NCI-H446 (cell line): ENCODE results near the gene ACSM5.
"Not testable (repeated sequence)": the region's sequence is repeated elsewhere in the genome, so short reads cannot be mapped to it uniquely, and the experiment has no call there.

Source experiments
- DNase-seq, 2 experiments: peaks; one replicate each; lab custom pipeline; 2025; lab: John Stamatoyannopoulos, UW

The ACSM5 gene

DNA sequence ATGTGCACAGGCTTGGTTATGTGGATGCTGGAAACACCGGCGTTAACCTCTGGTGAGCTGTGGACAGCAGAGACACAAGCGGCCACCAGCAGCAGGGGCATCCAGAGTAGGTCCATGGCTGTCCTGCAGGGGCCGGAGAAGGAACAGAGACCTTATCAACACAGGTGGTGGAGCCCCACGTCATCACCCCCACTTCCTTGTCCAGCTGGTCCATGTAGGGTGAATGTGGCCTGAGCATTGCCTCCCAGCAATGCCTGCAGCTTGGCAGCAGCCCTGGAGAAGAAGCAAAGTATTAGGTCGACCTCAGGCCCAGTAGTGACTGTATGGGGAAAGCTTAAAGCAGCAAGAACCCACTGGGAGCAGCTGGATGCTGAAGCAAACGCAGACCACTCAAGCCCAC is 10.1 kb upstream of the ACSM5 start:
- no peak for DNase-seq

DNA sequence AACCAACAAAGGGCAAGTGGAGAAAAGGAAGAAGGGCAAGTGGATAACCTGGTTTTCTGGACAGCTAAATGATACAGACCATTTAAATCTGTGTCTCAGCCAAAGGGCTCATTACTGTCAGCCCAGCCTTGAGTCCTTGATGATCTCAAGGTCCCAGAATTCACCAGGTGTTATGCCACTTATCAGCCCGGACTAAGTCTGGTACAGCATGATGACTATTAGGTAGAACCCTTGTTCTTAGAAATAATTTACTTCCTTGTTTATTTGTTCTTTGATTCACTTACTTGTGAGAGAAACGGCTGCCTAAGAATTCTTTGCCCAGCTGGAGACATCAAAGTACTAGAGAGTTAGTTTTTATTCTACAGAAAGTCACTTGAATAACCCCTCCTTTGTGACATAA is 8.3 kb upstream of the ACSM5 start:
- no peak for DNase-seq

DNA sequence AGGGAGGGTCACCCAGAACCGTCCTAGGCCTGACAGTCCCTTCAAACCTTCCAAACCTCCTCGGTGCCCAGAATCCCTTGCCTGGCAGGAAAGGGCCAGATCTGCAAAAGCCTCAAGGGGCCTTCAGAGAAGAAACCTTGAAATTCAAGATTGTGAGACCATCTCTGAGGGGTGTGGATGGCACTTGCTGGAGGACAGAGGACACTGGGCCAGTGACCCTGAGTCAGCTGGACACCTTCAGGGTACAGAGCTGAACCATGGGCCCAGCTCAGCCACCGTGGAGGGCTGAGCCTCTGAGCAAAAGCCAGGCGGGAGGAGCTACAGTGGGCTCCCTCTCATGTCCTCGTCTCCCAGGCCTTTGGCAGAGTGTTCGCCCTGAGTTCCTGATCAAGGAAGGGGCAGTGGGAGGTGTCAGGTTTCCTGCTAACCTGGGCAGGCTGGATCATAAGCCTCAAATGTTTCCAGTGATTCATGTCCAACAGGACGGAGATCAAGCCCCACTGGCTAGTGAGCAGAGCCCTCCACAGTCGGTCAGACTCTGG is 7.8 kb upstream of the ACSM5 start:
- DNase-seq = no peak

DNA sequence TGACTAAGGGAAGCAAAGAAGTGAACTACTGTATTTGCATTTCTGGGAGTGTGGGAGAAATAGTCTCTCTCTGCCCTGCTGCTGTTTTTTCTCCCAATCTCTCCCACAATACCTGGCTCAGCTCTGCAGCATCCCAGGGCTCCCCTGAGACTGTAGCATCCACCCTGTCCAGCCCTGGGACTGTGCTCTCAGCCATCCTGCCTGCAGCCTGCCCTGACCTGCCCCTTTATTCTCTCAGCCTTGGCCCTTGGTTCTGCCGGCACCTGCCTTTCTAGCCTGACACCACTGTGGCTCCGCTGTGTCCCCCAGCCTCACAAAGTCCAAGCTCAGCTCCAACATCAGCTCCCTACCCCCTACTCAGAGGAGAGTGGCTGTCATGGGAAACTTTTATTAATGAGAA is 6.7 kb upstream of the ACSM5 start:
- DNase-seq = no peak

DNA sequence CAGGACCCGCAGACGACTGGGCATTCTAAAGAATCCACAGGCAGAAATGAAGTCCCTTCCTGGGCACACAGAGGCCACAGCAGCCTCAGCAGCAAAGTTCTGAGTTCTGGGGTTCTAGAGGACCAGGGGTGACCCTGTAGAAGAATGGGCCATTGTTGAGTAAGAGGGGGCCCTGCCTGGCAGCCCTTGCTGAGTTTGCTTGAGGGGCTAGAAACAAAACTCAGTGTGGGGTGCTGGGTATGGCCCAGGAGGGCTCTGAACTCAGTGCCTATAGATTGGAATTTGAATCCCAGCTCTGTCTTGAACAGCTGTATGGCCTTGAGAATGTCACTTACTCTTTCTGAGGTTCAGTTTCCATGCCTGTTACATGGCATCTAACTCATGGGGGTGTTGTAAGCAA is 4.7 kb upstream of the ACSM5 start, which contains the start of gene PDILT:
Gene PDILT, minus strand, starts transcription at position 101 of the 400 bp plus-strand sequence. CDS start 5,437 bp downstream, outside the sequence.
- no peak for DNase-seq

DNA sequence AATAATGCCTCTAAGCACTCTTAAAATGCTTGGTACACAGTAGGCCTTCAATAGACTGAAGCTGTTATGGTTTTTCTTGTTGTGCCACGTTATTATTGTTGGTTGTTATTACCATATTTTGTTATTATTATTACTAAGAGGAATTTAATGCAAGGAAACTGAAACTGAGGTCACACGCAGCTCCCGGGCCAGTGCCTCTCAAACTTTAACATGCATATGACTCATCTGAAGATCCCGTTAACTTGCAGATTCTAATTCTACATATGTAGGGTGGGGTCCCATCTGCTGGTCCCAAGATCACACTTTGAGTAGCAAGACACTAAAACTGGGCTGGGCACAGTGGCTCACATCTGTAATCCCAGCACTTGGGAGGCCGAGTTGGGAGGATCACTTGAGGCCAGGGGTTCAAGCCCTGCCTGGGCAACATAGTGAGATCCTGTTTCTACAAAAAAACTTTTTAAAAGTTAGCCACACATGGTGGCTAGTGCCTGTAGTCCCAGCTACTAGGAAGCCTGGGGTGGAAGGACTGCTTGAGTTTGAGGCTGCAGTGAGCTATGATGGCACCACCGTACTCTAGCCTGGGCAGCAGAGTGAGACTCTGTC is 888 bp downstream of the ACSM5 start:
- DNase-seq = no peak

DNA sequence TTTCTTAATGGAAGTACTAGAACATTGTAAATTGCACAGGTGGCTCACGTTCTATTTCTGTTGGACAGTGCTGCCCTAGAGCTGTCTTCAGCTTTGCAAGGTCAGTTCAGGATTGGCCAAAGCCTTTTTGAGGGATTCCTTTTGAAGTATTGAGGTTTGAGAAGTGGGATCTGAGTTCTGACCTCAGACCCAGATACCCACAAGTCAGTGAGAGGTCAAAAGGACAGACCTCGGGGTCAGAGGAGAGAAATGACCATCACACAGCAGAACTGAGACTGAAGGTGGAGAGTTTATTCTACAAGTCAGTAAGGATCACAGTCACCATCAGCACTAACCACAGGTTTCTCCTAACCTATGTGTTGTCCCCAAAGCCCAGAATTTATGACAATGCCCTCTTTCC is 1.7 kb downstream of the ACSM5 start:
- DNase-seq = no peak

DNA sequence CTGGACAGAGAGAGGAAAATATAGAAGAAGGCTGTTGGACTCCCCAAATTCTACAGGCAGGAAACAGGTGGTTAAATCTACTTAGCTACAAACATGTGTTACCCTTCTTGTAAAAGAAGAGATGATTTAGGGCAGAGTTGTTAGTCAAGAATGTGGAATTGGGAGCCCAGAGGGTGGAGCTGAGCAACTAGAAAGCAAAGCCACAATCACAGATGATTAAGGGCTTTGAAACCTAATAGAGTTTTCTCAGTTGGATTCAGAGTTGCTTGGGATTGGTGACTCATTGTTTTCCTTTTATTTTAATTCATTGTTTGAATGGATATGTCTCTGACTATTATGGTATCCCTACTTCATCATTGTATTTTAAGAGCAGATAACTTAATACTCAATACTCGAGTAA is 6.2 kb downstream of the ACSM5 start:
- no peak for DNase-seq

DNA sequence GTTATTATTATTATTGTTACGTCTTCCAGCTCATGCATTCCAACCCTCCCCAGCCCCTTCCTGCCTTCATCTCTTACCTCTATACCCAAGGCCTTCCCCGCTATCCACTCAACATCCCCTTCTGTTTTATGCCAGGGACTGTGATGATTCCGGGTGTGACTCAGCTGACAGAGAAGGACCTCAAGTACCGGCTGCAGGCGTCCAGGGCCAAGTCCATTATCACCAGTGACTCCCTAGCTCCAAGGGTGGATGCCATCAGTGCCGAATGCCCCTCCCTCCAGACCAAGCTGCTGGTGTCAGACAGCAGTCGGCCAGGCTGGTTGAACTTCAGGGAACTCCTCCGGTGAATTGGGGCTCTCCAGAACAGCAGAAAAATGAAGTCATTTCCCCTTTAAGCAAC is 9.8 kb downstream of the ACSM5 start:
- DNase-seq = not testable (repeated sequence)

DNA sequence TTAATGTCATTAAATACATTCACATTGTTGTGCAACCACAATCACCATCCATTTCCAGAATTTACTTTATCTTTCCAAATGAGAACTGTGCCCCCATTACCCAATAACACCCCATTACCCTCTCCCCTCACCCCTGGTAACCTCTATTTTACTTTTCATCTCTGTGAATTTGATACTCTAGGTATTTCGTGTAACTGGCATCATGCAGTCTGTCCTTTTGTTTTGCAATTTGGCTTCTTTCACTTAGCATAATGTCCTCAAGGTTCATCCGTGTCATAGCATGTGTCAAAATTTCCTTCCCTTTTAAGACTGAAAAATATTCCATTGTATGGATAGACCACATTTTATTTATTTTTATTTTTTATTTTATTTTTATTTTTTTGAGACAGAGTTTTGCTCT is 12.4 kb downstream of the ACSM5 start:
- not testable (repeated sequence) for DNase-seq

DNA sequence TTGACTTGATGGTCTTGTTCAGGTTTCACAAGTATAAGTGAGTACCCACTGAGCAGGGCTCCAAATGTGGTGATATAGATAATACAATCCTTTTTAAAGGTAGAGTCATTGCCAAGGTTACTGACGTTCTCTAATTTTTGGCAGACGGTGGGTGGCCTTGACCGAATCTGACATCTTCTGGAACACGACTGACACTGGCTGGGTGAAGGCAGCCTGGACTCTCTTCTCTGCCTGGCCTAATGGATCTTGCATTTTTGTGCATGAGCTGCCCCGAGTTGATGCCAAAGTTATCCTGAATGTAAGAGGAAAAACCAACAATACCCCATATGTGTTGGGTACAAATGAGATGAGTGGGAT is 14.4 kb downstream of the ACSM5 start:
- DNase-seq = not testable (repeated sequence)

DNA sequence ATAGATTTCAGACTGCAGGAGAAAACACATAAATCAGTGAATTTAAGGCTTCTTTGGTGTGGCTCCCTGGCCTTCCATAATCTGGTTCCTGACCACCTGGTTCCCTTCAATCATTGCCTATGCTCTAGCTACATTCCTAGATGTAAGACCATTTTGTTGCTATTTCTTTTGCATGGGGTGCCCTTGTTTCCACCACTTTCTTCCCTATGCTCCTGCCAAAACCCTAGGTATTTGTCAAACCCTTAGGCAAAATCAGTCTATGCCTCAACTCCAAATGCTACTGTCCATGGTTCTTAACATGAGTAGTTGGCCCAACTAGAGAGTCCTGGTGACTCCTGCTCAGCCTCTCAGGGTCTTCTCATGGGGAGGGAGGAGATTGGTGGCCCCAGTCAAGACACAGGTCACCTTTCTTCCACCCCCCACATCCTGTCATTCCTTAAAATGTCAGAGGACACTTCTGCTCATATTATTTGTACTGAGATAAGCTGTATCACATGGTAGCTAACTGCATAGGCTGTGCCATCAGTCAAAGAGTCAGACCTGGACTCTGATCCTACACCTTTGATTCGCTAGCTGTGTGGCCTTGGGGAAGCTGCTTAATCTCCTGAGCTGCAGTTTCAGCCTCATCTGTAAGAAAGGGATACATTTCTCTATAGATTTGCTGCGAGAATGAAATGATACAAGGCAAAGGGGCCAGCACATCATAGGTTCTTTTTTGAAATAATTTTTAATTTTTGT is 15.0 kb downstream of the ACSM5 start:
- no peak for DNase-seq

DNA sequence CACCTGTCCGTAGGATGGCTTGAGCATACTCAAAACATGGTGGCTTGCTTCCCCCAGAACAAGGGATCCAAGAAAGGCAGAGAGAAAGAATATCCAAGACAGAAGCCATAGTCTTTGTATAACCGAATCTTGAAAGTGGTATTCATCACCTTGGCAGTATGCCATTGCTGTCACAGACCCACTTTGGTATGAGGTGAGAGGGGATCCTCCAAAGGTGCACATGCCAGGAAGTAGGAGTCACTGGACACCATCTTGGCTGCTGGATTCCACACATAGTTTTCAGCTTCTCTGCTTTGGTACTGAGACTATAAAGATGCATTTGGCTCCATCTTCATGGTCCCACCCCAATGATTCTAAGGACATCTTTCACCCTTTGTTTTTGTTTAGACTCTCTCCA is 18.1 kb downstream of the ACSM5 start:
- not testable (repeated sequence) for DNase-seq

DNA sequence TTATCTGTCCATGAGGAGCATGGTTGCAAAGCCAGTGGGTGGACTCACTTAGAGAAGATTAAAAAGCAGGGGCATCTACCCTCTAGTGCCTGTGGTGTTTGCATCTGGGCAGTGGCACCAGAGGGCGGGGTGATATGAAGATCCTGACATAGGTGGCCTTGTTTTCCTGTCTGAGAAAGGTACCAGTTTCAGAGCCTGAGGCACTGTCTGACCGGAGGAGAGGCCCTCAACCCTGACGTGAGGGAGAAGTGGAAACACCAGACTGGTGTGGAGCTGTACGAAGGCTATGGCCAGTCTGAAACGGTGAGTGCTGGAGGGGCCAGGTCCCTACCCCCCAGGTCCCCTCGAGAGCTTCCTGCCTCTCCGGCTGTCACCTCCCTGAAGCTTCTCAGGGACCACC is 20.2 kb downstream of the ACSM5 start:
- not testable (repeated sequence) for DNase-seq

DNA sequence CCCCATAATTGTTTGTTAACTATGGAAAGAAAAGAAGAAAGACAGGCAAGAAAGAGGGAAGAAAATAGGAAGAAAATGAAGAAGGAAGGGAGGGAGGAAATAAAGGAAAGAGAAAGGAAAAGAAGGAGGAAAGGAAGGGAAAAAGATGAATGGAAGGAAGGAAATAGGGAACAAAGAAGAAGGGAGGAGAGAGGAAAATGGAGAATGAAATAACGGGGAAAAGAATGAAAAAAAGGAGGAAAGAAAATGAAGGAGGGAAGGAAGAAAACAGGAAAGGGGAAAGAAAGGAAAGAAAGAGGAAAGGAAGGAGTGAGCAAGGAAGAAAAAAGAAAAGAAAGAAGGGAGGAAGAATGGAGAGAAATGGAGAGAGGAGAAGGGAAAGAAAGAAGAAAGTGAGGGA is 21.1 kb downstream of the ACSM5 start:
- DNase-seq = not testable (repeated sequence)

DNA sequence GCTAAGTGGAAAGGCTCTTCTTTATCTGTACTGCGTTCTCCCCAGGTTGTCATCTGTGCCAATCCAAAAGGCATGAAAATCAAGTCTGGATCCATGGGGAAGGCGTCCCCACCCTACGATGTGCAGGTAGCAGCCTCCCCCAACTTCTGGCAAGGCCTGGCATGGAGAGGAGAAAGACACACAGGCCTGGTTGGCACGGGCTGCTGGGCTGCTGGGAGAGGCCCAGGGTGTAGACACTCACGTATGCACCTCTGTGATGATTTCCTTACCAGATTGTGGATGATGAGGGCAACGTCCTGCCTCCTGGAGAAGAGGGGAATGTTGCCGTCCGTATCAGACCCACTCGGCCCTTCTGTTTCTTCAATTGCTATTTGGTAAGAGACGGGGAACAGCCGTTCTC is 21.6 kb downstream of the ACSM5 start:
- DNase-seq = no peak

DNA sequence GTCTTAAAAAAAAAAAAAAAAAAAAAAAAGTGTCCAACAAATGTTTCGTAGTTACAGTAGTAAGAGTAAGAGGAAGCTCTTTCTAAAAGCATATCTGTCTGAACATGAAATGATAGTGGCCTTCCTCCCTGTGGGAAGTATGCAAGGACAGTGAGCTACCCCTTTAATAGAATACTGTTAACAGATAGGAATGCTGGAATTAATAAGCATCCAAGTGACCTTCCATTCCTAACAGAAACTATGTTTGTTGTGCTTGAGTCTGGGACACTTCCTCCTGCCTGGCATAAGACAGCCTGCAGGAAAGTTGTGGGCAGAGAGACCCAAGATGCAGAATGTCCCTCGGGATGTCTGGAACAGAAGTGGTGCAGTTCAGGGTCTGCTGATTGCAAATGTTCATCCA is 29.6 kb downstream of the ACSM5 start:
- DNase-seq = not testable (repeated sequence)

DNA sequence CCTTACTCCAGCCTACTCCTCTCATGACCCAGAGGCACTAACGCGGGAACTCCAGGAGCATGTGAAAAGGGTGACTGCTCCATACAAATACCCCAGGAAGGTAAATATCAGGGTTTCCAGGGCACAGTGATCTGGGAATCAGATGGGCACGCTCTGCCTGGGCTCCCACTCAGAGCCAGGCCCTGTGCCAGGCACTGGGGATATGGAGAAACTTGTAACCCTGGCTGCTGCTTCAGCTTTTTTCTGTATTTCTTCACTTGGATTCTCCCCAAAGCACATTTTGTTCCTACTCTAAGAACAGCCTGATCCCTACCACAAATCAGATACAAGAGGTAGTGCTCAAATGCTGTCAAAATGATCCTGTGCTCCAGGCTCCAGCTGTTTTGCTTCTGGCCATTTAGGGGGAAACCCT is 30.5 kb downstream of the ACSM5 start:
- DNase-seq = not testable (repeated sequence)

DNA sequence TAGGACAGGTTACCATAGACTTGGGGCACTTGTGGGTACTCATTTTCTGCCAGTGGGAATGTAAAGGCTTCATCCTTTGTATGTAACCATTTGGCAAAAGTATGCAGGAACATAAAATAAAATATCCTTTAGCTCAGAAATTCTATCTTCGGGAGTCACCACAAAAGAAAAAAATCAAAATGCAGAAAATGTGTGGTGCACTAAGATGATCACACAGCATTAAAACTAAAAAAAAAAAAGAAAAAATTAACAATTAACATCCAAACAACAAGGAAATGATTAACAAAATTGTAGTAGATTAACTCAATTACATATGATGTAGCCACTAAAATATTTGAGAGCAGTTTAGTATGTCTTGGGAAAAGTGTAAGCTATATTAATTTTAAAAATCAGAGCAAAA is 31.4 kb downstream of the ACSM5 start:
- DNase-seq = not testable (repeated sequence)

DNA sequence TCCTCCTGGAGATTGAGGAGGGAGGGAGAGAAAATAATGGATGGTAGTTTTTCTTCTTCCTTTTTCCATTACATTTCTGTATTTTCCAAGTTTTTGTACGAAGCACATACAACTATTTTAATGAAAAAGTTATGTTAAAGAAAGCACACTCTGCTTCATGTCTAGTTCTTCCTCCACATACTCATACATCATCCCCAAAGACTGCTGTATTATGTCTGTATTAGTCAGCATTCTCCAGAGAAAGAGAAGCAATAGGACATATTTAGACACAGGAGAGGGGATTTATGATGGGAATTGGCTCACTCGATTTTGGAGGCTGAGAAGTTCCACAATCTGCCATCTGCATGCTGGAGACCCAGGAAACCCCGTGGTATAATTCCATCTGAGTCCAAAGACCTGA is 31.9 kb downstream of the ACSM5 start:
- no peak for DNase-seq

DNA sequence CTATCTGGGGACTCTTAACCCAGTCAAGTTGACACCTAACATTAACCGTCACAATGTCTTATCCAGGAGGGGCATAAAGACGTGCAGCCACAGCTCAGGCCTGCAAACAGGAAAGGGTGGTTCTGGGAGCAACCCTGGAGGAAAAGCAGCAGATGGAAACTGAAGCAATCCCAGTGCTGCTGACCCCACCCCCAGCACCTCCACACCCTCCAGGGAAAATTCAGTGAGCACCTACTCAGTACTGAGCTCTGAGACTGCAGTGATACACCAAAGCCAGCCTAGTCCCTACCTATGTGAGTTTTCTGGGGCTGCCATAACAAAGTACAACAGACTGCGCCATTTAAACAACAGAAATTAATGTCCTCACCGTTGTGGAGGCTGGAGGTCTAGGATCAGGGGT is 32.5 kb downstream of the ACSM5 start:
- DNase-seq = not testable (repeated sequence)

DNA sequence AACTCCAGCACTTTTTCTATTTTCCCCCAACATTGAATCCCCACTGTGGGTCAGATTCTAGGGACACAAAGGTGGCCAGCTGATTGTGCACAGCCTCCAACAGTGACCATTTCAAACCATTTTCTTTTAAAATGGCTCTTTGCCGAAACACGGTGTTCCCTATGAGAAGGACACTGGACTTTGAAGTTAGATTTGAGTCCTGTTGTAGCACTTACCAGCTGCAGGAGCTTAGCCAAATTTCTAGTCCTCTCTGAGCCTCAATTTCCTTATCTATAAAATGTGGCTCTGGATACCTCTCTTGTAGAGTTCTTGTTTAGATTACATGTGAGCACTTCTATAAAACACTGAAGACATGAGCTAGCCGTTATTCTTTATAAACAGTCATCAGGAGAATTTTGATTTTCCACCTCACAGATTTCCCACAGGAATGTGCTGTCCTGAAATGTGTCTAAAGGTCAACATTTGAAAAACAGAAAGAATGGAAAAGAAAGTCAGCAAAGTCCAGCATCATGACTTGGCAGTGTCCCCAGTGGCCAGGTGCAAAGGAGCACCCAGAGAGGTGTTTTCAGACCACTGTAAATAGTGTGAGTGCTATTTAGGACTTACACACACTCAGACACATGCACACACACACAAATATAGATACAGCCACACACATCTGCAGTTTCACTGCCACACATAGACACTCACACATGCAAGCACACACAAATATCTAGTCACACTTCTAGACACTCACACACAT is 37.5 kb downstream of the ACSM5 start:
- DNase-seq = not testable (repeated sequence)

DNA sequence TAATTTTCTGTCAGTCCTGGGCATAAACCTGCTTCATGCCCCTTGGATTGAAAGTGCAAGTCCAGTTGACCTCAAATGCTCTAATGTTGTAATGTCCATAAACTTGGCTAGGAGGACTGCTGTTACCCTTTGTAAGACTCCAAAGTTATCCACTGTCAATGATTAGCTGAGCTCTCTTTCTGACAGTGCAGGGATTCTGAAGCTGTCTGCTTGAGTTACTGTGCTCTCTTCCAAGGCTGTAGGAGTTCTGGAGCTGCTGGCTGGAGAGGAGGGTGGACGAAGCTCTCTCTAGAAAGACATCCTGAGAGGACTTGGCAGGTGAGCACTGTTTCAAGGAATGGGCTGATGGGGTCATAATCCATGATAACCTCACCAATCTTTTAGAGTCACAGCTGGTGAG is 42.0 kb downstream of the ACSM5 start, which contains the start of gene ACSM2A:
Gene ACSM2A, plus strand, starts transcription at position 158 of the 400 bp plus-strand sequence. CDS start 8,594 bp downstream, outside the sequence.
- DNase-seq = not testable (repeated sequence)
